ENCODE measurements around the gene SYP. TPM values are rescaled to one million over a fixed set of nuclear protein-coding genes. Genes with fewer than 3 reads are reported as not detected.

SYP gene
- polyA plus RNA-seq, 1 of the 3 experiments (the other 2 are of a cell fraction): 0.76 TPM

DNA sequence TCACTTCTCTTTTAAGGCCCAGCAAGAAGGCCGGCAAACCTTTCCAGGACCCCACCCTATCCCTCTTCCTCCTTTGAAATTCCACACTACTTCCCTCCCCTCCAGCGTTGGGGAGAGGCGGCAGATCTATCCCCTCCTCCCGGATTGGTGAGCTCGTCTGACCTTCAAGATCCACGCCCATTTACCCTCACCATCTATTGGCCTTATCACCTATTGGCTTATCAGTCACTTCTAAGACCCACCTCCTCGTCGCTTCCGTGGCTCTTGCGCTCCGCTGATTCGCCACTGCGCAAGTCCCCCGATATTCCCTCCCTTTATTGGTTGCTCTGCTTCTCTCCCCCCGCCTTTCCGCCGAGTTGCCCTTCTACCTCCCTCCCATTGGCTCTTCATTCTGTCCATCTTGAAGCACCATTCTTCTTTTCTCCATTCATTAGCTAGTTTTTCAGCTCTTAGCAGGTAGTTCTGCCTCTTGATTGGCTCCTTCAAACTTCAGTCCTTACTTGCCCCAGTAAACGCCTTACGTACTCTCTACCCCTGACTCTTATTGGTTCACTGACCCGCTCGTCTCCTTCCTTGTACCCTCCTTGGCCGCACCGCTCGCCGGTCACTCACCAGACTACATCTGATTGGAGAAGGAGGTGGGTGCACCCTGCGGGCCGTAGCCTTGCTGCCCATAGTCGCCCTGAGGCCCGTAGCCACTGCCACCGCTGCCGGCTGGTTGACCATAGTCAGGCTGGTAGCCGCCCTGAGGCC is 9.0 kb downstream of the SYP start:
- H3K9me2 ChIP-seq: no peaks in the 10 kb centered on the region
- ChIA-PET POLR2A (interaction anchor here (0.6 to 0.7 kb wide), 2 partner anchors 720 to 1320 kb away, joined by 3 read pairs; no protein-coding TSS in a partner anchor), CTCF (interaction anchor here (0.7 to 1.6 kb wide), 3 partner anchors 35 to 111 kb away, joined by 3 to 5 read pairs (median 3); no protein-coding TSS in a partner anchor)
- H3F3A ChIP-seq (replicated peaks; ENCODE audit: insufficient read depth): no peaks in the 10 kb centered on the region
- no peaks in the 10 kb centered on the region for H3K9me3 ChIP-seq
- H3K9ac ChIP-seq: peak overlapping the region; percentile 76
- peak; percentile 87 for DNase-seq
- no peaks in the 10 kb centered on the region for H3K79me2 ChIP-seq (ENCODE audit: insufficient read depth)
- H4K20me1 ChIP-seq (ENCODE audit: insufficient read depth): no peaks in the 10 kb centered on the region
- no peaks in the 10 kb centered on the region for H3K36me3 ChIP-seq (replicated peaks in 1 of 2; ENCODE audit: control insufficient read depth in 1 of 2, insufficient read depth in 2 of 2, low read length in 1 of 2)
- no peaks in the 10 kb centered on the region; a peak in 1 of 4 replicates for H3K4me1 ChIP-seq (ENCODE audit: control insufficient read depth in 1 of 2, insufficient read depth in 2 of 2, low read depth in 1 of 2, low read length in 1 of 2)
- H3K4me3 ChIP-seq (ENCODE audit: low read depth in 2 of 2, low read length in 1 of 2): peak overlapping the region; percentile 61 to 65
- peak overlapping the region; percentile 54; the same call in 1 of the 2 replicates for H2AFZ ChIP-seq (ENCODE audit: low read depth)
- H3K27ac ChIP-seq (ENCODE audit: low read depth in 2 of 2, low read length in 1 of 2): peak overlapping the region; percentile 61 to 74; a peak in 3 of 4 replicates
- peaks cover 4% of the 10 kb centered on the region; the same call in 1 of the 2 replicates for H3K27me3 ChIP-seq (ENCODE audit: insufficient read depth)
- WGBS (ENCODE audit: low lambda C conversion rate): 16% methylated on average over 27 of the region's 32 CpGs
- H3K4me2 ChIP-seq: peak overlapping the region; percentile 67
- peak; percentile 30; the same call in 1 of the 2 replicates for TF ChIP-seq MXI1 (IDR thresholded peaks at IDR 0.05; ENCODE audit: low read depth, low read length)
- no peak for TF ChIP-seq NFIC (IDR thresholded peaks at IDR 0.05; ENCODE audit: borderline replicate concordance)
- peak; percentile 28; the same call in 1 of the 2 replicates for TF ChIP-seq ELF1 (IDR thresholded peaks at IDR 0.05)
- TF ChIP-seq JUND (IDR thresholded peaks at IDR 0.05): no peak
- peak; percentile 42; the same call in 1 of the 2 replicates for TF ChIP-seq NRF1 (IDR thresholded peaks at IDR 0.05; ENCODE audit: low read depth, low read length)
- TF ChIP-seq RCOR1 (IDR thresholded peaks at IDR 0.05; ENCODE audit: low read length): 0 out of 2 replicates have a peak, but pooled peaks have one; percentile 14
- no peak for TF ChIP-seq FOXM1 (IDR thresholded peaks at IDR 0.05; ENCODE audit: low read depth)
- no peak for TF ChIP-seq RAD21 (IDR thresholded peaks at IDR 0.05; ENCODE audit: low read length)
- TF ChIP-seq RFX5 (IDR thresholded peaks at IDR 0.05; ENCODE audit: low read length): peak; percentile 74
- TF ChIP-seq FOXJ3 (CRISPR knock-in tag; IDR thresholded peaks at IDR 0.05): no peak
- TF ChIP-seq EZH2phosphoT487 (IDR thresholded peaks at IDR 0.05; ENCODE audit: borderline replicate concordance, low read depth): no peak
- TF ChIP-seq, protein P1, sequence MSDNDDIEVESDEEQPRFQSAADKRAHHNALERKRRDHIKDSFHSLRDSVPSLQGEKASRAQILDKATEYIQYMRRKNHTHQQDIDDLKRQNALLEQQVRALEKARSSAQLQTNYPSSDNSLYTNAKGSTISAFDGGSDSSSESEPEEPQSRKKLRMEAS (IDR thresholded peaks at IDR 0.05; ENCODE audit: low read depth): no peak
- TF ChIP-seq SIN3A (IDR thresholded peaks at IDR 0.05; ENCODE audit: borderline replicate concordance, low read depth, low read length): no peak
- TF ChIP-seq SMC3 (IDR thresholded peaks at IDR 0.05; ENCODE audit: low read depth, low read length): no peak
- TF ChIP-seq, protein P2, sequence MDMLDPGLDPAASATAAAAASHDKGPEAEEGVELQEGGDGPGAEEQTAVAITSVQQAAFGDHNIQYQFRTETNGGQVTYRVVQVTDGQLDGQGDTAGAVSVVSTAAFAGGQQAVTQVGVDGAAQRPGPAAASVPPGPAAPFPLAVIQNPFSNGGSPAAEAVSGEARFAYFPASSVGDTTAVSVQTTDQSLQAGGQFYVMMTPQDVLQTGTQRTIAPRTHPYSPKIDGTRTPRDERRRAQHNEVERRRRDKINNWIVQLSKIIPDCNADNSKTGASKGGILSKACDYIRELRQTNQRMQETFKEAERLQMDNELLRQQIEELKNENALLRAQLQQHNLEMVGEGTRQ (IDR thresholded peaks at IDR 0.05; ENCODE audit: borderline replicate concordance, low read depth, low read length): no peak
- TF ChIP-seq, protein P3, sequence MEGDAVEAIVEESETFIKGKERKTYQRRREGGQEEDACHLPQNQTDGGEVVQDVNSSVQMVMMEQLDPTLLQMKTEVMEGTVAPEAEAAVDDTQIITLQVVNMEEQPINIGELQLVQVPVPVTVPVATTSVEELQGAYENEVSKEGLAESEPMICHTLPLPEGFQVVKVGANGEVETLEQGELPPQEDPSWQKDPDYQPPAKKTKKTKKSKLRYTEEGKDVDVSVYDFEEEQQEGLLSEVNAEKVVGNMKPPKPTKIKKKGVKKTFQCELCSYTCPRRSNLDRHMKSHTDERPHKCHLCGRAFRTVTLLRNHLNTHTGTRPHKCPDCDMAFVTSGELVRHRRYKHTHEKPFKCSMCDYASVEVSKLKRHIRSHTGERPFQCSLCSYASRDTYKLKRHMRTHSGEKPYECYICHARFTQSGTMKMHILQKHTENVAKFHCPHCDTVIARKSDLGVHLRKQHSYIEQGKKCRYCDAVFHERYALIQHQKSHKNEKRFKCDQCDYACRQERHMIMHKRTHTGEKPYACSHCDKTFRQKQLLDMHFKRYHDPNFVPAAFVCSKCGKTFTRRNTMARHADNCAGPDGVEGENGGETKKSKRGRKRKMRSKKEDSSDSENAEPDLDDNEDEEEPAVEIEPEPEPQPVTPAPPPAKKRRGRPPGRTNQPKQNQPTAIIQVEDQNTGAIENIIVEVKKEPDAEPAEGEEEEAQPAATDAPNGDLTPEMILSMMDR (IDR thresholded peaks at IDR 0.05): no peak
- no peak for TF ChIP-seq RXRA (IDR thresholded peaks at IDR 0.05; ENCODE audit: borderline replicate concordance, low read depth)
- TF ChIP-seq MEF2A (IDR thresholded peaks at IDR 0.05; ENCODE audit: borderline replicate concordance, low read depth): no peak
- TF ChIP-seq POLR2AphosphoS5 (IDR thresholded peaks at IDR 0.05; ENCODE audit: low read depth, low read length): peak; percentile 84
- no peak for TF ChIP-seq GATA2 (CRISPR knock-in tag; IDR thresholded peaks at IDR 0.05)
- TF ChIP-seq, protein P4, sequence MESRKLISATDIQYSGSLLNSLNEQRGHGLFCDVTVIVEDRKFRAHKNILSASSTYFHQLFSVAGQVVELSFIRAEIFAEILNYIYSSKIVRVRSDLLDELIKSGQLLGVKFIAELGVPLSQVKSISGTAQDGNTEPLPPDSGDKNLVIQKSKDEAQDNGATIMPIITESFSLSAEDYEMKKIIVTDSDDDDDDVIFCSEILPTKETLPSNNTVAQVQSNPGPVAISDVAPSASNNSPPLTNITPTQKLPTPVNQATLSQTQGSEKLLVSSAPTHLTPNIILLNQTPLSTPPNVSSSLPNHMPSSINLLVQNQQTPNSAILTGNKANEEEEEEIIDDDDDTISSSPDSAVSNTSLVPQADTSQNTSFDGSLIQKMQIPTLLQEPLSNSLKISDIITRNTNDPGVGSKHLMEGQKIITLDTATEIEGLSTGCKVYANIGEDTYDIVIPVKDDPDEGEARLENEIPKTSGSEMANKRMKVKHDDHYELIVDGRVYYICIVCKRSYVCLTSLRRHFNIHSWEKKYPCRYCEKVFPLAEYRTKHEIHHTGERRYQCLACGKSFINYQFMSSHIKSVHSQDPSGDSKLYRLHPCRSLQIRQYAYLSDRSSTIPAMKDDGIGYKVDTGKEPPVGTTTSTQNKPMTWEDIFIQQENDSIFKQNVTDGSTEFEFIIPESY (IDR thresholded peaks at IDR 0.05; ENCODE audit: borderline replicate concordance, low read depth): no peak
- TF ChIP-seq GABPA (IDR thresholded peaks at IDR 0.05; ENCODE audit: low read depth): peak; percentile 75
- TF ChIP-seq, protein P5, sequence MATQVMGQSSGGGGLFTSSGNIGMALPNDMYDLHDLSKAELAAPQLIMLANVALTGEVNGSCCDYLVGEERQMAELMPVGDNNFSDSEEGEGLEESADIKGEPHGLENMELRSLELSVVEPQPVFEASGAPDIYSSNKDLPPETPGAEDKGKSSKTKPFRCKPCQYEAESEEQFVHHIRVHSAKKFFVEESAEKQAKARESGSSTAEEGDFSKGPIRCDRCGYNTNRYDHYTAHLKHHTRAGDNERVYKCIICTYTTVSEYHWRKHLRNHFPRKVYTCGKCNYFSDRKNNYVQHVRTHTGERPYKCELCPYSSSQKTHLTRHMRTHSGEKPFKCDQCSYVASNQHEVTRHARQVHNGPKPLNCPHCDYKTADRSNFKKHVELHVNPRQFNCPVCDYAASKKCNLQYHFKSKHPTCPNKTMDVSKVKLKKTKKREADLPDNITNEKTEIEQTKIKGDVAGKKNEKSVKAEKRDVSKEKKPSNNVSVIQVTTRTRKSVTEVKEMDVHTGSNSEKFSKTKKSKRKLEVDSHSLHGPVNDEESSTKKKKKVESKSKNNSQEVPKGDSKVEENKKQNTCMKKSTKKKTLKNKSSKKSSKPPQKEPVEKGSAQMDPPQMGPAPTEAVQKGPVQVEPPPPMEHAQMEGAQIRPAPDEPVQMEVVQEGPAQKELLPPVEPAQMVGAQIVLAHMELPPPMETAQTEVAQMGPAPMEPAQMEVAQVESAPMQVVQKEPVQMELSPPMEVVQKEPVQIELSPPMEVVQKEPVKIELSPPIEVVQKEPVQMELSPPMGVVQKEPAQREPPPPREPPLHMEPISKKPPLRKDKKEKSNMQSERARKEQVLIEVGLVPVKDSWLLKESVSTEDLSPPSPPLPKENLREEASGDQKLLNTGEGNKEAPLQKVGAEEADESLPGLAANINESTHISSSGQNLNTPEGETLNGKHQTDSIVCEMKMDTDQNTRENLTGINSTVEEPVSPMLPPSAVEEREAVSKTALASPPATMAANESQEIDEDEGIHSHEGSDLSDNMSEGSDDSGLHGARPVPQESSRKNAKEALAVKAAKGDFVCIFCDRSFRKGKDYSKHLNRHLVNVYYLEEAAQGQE (IDR thresholded peaks at IDR 0.05; ENCODE audit: low read depth, low read length): no peak
- peak; percentile 91 for TF ChIP-seq CHD2 (IDR thresholded peaks at IDR 0.05; ENCODE audit: low read length, partially characterized antibody)

Data from SK-N-SH (cell line).